ENCODE data around the gene C11orf98. TPM values are rescaled to one million over a fixed set of nuclear protein-coding genes. Genes with fewer than 3 reads are reported as not detected.
"Not testable (repeated sequence)": the region's sequence is repeated elsewhere in the genome, so short reads cannot be mapped to it uniquely, and the experiment has no call there.

Gene C11orf98
- polyA plus RNA-seq, 1 donor = 60.4 TPM

DNA sequence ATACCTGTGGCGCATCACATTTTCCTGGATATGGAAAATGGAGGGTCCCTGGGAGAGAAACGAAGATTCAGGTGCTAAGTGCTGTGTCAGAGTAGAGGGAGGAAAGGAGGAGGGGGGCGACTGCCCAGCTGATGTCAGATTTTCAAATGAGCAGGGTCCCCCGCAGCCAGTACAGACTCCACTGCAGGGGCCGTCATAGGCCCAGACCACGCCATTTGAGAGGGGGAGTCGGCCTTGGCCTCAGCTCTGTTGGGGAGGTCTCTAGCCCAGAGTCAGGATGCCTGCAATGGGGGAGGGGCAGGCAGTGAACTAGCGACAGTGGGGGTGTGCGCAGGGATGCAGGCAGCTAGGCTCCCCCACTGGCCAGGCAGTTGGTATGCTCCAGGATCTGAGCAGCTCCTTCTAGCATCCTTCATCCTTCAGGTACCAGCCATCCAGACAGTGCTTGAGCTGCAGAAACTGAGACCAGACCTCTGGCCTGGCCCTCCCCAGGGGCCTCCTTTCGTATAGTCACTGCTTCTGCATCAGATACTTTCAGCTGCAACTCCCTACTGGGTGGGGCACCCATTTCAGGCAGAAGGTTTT lies 42.4 kb upstream of the C11orf98 start, which contains the start of the genes BSCL2 and GNG3:
BSCL2 (minus strand) TSS at position 148 of the 585 bp plus-strand sequence. CDS start 229 bp downstream, outside the sequence.
GNG3 (plus strand) TSS at position 400 of the 585 bp plus-strand sequence. CDS start 620 bp downstream, outside the sequence.
- Histone ChIP-seq H3K27ac (ENCODE audit: low read length) (peak within 1 kb of the TSS; percentile 85), H3K27me3 (ENCODE audit: control insufficient read depth, insufficient read depth, low read length) (no peaks in the 10 kb centered on the region), H3K36me3 (ENCODE audit: control insufficient read depth, insufficient read depth, low read length) (peaks cover 22% of the 10 kb centered on the region), H3K4me1 (ENCODE audit: control insufficient read depth, insufficient read depth, low read length) (peaks cover 54% of the 10 kb centered on the region), H3K4me3 (ENCODE audit: low read length) (peak within 1 kb of the TSS; percentile 55), H3K9me3 (ENCODE audit: control insufficient read depth, low read depth, low read length) (no peaks in the 10 kb centered on the region)
- DNase-seq = peak in 1 of 2 donors; percentile 45
- no CpG with 5 or more reads among the region's 10 CpGs for WGBS (ENCODE audit: insufficient coverage, low lambda C conversion rate)

DNA sequence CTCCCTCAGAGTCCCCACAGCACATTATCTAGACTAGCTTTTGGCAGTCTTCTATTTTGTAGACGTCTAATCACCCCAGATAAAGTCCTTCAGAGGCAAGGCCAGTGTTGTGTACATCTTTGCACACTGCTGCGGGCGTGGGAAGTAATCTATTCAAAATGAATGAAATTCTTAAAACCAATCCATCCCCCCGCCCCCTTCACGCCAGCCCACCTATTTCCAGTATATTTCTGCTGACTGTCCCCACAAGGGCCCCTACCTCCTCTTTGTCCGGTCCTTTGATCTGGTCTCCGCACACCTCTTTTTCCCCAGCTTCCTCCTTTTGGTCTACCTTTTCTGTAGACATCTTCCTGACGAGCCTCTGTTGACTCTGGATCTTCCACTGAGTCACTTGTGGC lies 41.8 kb upstream of the C11orf98 start:
- Histone ChIP-seq H3K36me3 (ENCODE audit: control insufficient read depth, insufficient read depth, low read length) (peaks cover 20% of the 10 kb centered on the region), H3K4me3 (ENCODE audit: low read length) (peak overlapping the region; percentile 55), H3K27ac (ENCODE audit: low read length) (peak overlapping the region; percentile 74), H3K27me3 (ENCODE audit: control insufficient read depth, insufficient read depth, low read length) (no peaks in the 10 kb centered on the region), H3K9me3 (ENCODE audit: control insufficient read depth, low read depth, low read length) (no peaks in the 10 kb centered on the region), H3K4me1 (ENCODE audit: control insufficient read depth, insufficient read depth, low read length) (peaks cover 49% of the 10 kb centered on the region)
- DNase-seq = no peak
- no CpG with 5 or more reads among the region's 8 CpGs for WGBS (ENCODE audit: insufficient coverage, low lambda C conversion rate)

DNA sequence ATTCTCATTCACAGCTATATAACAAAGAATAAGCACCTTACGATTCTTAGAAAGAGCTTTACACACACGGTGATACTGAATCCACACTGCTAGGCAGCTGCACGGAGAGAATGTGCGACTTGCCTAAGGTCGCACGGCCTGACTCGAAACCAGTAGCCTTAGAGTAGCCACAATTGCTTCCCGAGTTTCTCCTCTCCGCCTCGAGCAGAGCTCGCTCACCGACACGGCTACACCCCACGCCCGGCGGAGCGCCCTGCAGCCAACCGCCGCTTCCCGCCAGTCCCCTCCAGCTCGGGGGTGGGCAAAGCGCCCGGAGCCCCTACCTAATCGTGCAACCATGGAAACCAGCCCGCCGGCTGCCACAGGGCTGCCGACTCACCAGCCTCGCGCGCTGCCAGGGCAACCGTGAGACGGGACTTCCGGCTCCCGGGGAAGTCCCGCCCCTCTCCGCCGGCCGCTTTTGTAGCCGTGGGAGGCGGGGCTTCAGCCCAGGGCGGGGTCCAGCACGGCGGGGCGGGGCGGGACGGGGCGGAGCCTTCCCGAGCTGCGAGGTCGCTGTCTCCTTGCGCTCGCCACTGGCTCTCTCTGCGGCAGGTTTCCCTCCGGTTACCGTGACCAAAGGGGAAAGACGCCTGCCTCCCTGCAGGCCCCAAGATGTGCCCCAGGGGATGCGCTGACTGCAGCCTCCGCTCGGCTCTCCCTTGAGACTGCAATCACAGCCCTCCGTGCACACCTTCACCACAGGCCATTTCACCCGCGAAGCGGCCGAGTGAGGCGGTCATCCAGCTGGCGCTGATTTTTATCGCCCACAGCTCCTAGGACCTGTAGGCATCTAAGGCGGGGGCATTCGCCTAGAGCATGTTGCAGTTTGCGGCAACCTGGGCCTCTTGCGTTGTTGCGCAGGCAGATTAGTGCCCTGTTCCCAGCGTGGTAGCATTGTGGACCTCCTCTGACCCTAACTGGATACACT lies 41.2 kb upstream of the C11orf98 start:
- H3K9me3 ChIP-seq (ENCODE audit: control insufficient read depth, low read depth, low read length) = no peaks in the 10 kb centered on the region
- peaks cover 44% of the 10 kb centered on the region for H3K4me1 ChIP-seq (ENCODE audit: control insufficient read depth, insufficient read depth, low read length)
- 0% methylated on average over 2 of the region's 73 CpGs for WGBS (ENCODE audit: insufficient coverage, low lambda C conversion rate)
- peak; percentile 90 to 92 for DNase-seq
- H3K27ac ChIP-seq (ENCODE audit: low read length) = peak overlapping the region; percentile 81
- peaks cover 20% of the 10 kb centered on the region for H3K36me3 ChIP-seq (ENCODE audit: control insufficient read depth, insufficient read depth, low read length)
- H3K4me3 ChIP-seq (ENCODE audit: low read length) = peak overlapping the region; percentile 90
- H3K27me3 ChIP-seq (ENCODE audit: control insufficient read depth, insufficient read depth, low read length) = no peaks in the 10 kb centered on the region

DNA sequence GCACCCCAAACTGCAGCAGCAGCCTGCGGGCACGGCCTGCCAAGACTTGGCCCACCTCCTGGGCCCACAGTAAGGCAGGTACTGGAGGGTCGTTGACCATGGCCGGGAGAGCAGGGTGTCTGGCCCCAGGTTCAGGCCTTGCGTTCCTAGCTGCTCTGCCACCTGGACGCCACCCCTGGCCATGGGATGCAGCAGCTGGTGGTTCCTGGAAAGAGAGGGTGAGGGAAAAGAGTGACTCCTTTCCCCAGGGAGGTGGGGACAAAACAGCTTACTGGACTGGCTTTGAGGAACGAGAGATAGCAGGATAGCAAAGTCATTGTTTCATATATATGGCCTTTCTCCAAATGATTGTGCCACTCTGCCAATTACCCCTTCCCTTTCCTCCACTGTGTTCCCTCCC lies 40.4 kb upstream of the C11orf98 start:
- H3K4me1 ChIP-seq (ENCODE audit: control insufficient read depth, insufficient read depth, low read length) = peaks cover 42% of the 10 kb centered on the region
- peak overlapping the region; percentile 90 for H3K4me3 ChIP-seq (ENCODE audit: low read length)
- H3K36me3 ChIP-seq (ENCODE audit: control insufficient read depth, insufficient read depth, low read length) = peaks cover 17% of the 10 kb centered on the region
- peak overlapping the region; percentile 81 for H3K27ac ChIP-seq (ENCODE audit: low read length)
- DNase-seq = peak in 1 of 2 donors; percentile 37
- H3K27me3 ChIP-seq (ENCODE audit: control insufficient read depth, insufficient read depth, low read length) = no peaks in the 10 kb centered on the region
- no peaks in the 10 kb centered on the region for H3K9me3 ChIP-seq (ENCODE audit: control insufficient read depth, low read depth, low read length)
- no CpG with 5 or more reads among the region's 7 CpGs for WGBS (ENCODE audit: insufficient coverage, low lambda C conversion rate)

DNA sequence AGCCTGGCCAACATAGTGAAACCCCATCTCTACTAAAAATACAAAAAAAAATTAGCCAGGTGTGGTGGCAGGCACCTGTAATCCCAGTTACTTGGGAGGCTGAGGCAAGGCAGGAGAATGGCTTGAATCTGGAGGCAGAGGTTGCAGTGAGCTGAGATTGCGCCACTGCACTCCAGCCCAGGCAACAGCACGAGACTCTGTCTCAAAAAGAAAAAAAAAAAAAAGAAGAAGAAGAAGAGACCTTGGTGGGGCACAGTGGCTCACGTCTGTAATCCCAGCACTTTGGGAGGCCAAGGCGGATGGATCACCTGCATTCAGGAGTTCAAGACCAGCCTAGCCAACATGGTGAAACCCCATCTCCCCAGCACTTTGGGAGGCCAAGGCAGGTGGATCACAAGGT lies 38.9 kb upstream of the C11orf98 start:
- peaks cover 35% of the 10 kb centered on the region for H3K4me1 ChIP-seq (ENCODE audit: control insufficient read depth, insufficient read depth, low read length)
- DNase-seq; H3K27ac ChIP-seq (ENCODE audit: low read length); H3K4me3 ChIP-seq (ENCODE audit: low read length); H3K9me3 ChIP-seq (ENCODE audit: control insufficient read depth, low read depth, low read length); H3K27me3 ChIP-seq (ENCODE audit: control insufficient read depth, insufficient read depth, low read length): not testable (repeated sequence)
- WGBS (ENCODE audit: insufficient coverage, low lambda C conversion rate) = no CpG with 5 or more reads among the region's 4 CpGs
- peaks cover 13% of the 10 kb centered on the region for H3K36me3 ChIP-seq (ENCODE audit: control insufficient read depth, insufficient read depth, low read length)

DNA sequence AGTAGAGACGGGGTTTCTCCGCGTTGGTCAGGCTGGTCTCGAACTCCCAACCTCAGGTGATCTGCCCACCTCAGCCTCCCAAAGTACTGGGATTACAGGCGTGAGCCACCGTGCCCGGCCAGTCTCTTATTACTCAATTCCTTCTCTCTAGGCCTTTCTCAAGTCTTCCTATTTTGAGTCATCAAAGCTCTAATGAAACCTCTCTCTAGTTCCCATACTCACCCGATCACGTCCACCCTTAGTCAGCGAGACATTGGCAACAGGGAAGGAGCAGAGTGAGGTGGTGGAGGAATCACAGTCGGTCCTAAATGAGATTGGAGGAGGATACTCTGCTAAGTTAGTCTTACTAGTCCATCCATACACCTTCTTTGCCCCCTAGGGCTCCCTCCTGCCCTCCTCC lies 37.2 kb upstream of the C11orf98 start:
- Histone ChIP-seq H3K27ac (ENCODE audit: low read length) (no peak overlapping the region), H3K27me3 (ENCODE audit: control insufficient read depth, insufficient read depth, low read length) (no peaks in the 10 kb centered on the region), H3K4me1 (ENCODE audit: control insufficient read depth, insufficient read depth, low read length) (peaks cover 19% of the 10 kb centered on the region), H3K4me3 (ENCODE audit: low read length) (no peak overlapping the region), H3K9me3 (ENCODE audit: control insufficient read depth, low read depth, low read length) (no peaks in the 10 kb centered on the region), H3K36me3 (ENCODE audit: control insufficient read depth, insufficient read depth, low read length) (peaks cover 11% of the 10 kb centered on the region)
- no peak for DNase-seq
- no CpG with 5 or more reads among the region's 11 CpGs for WGBS (ENCODE audit: insufficient coverage, low lambda C conversion rate)

DNA sequence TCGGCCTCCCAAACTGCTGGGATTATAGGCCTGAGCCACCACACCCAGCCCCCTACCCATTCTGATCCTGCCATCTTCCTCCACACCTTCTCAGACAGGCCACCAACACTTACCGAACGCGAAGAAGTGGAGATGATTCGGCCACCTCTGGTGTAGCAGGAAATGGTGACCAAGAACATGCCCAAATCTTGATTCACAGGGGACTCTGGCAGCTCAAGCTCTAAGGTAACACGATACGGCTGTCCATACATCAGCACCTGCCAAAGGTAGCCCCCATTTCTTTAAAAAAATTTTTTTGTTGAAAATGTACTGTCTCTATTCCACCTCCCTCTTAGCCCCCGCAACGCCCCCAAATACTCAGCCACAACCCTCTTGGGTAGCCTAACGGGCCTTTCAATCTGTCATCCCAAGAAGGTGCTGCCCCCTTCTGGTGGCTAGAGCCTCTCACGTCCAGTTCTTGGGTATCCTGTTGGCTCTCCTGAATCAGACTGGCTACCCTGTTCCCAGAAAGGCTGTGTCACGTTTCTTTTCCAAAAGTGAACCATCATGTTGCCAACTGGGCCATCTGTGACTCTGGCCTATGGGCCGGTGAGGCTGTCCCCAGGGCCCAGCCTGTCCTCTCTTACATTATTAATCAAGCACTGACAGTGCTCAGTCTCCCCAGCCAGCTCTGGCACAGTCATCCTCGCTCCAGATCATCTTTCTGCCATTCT lies 29.6 kb upstream of the C11orf98 start:
- peak in 1 of 2 donors; percentile 49 for DNase-seq
- Histone ChIP-seq H3K4me3 (ENCODE audit: low read length) (no peak overlapping the region), H3K27me3 (ENCODE audit: control insufficient read depth, insufficient read depth, low read length) (no peaks in the 10 kb centered on the region), H3K9me3 (ENCODE audit: control insufficient read depth, low read depth, low read length) (no peaks in the 10 kb centered on the region), H3K36me3 (ENCODE audit: control insufficient read depth, insufficient read depth, low read length) (peaks cover 40% of the 10 kb centered on the region), H3K27ac (ENCODE audit: low read length) (no peak overlapping the region), H3K4me1 (ENCODE audit: control insufficient read depth, insufficient read depth, low read length) (no peaks in the 10 kb centered on the region)
- WGBS (ENCODE audit: insufficient coverage, low lambda C conversion rate) = no CpG with 5 or more reads among the region's 14 CpGs

DNA sequence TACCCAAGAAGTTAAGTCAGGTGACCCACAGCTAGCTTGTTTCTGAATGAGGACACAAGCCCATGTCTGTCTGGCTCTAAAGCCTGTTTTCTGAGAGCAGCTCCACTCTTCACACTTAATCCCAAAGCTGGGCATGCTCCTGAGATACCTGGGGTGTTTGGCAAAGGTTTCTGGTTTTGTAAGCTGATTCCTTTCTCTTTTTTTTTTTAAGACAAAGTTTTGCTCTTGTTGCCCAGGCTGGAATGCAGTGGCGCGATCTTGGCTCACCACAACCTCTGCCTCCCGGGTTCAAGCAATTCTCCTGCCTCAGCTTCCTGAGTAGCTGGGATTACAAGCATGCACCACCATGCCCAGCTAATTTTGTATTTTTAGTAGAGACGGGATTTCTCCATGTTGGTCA lies 28.6 kb upstream of the C11orf98 start:
- no CpG with 5 or more reads among the region's 4 CpGs for WGBS (ENCODE audit: insufficient coverage, low lambda C conversion rate)
- not testable (repeated sequence) for H3K4me3 ChIP-seq (ENCODE audit: low read length); H3K4me1 ChIP-seq (ENCODE audit: control insufficient read depth, insufficient read depth, low read length); H3K9me3 ChIP-seq (ENCODE audit: control insufficient read depth, low read depth, low read length); DNase-seq; H3K27me3 ChIP-seq (ENCODE audit: control insufficient read depth, insufficient read depth, low read length); H3K27ac ChIP-seq (ENCODE audit: low read length)
- H3K36me3 ChIP-seq (ENCODE audit: control insufficient read depth, insufficient read depth, low read length) = peaks cover 40% of the 10 kb centered on the region

DNA sequence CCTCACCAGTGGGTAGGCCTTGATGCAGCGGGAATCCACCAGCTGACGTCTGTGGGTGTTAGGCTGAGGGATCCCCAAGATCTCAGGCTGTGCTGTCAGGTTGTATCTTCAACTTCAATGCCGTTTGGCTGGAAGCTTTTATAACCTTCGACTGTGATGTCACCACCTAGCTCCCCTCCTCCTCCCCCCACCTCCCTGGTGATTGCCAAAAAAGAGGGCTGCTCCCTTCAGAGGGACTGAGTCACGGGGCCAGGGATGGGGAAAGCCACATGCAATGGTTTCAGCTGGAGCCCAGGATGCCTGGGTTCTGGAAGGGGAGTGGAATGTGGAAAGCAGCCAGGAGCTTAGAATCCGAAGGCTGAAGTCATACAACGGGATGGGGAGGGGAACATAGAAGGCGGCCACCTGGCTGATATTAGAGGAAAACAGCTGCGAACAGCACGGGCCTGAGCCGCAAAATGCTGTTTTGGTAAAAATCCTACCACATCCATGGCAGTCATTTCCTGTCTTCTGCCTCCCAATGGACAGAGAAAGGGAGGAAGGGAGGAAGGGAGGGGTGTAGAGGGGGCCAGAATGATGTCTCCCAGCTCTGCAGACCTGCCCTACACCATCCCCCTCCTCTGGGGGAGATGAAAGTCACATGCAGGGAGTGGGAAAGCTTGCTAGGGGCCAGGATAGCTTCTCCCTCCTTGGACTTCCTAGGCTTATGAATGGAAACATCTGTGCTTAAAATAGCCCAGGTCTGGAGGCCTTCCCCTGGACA lies 24.6 kb upstream of the C11orf98 start, which contains the start of gene LRRN4CL:
LRRN4CL (minus strand) TSS at position 110 of the 763 bp plus-strand sequence. CDS start 1,022 bp downstream, outside the sequence.
- peaks cover 15% of the 10 kb centered on the region for H3K27me3 ChIP-seq (ENCODE audit: control insufficient read depth, insufficient read depth, low read length)
- peak within 1 kb of the TSS; percentile 34 for H3K4me3 ChIP-seq (ENCODE audit: low read length)
- H3K9me3 ChIP-seq (ENCODE audit: control insufficient read depth, low read depth, low read length) = peaks cover 4% of the 10 kb centered on the region
- H3K4me1 ChIP-seq (ENCODE audit: control insufficient read depth, insufficient read depth, low read length) = no peaks in the 10 kb centered on the region
- H3K27ac ChIP-seq (ENCODE audit: low read length) = peak within 1 kb of the TSS; percentile 67
- peaks cover 40% of the 10 kb centered on the region for H3K36me3 ChIP-seq (ENCODE audit: control insufficient read depth, insufficient read depth, low read length)
- peak in 1 of 2 donors; percentile 46 for DNase-seq
- WGBS (ENCODE audit: insufficient coverage, low lambda C conversion rate) = no CpG with 5 or more reads among the region's 11 CpGs
